ENCODE results near the gene TSFM.

DNA sequence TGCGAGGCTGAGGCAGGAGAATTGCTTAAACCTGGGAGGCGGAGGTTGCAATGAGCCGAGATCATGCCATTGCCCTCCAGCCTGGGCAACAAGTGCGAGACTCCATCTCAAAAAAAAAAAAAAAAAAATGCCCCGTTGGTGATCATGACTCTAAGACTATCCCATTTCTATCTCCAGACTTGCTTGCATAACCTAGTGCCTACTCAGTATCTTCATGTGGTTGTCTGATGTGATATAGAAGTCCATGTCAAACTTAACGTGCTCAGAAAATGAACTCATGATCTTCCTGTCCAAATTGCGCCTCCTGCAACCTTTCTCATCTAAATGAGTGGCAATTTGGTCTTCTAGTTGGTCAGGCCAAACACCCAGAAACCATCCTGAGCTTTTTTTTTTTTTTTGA lies 4.7 kb upstream of the TSFM start:
- TF ChIP-seq, protein P1, sequence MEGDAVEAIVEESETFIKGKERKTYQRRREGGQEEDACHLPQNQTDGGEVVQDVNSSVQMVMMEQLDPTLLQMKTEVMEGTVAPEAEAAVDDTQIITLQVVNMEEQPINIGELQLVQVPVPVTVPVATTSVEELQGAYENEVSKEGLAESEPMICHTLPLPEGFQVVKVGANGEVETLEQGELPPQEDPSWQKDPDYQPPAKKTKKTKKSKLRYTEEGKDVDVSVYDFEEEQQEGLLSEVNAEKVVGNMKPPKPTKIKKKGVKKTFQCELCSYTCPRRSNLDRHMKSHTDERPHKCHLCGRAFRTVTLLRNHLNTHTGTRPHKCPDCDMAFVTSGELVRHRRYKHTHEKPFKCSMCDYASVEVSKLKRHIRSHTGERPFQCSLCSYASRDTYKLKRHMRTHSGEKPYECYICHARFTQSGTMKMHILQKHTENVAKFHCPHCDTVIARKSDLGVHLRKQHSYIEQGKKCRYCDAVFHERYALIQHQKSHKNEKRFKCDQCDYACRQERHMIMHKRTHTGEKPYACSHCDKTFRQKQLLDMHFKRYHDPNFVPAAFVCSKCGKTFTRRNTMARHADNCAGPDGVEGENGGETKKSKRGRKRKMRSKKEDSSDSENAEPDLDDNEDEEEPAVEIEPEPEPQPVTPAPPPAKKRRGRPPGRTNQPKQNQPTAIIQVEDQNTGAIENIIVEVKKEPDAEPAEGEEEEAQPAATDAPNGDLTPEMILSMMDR (IDR thresholded peaks at IDR 0.05; ENCODE audit: low read depth, low read length, missing input control), result no peak
- TF ChIP-seq SP1 (IDR thresholded peaks at IDR 0.05), result no peak
- TF ChIP-seq, protein P2, sequence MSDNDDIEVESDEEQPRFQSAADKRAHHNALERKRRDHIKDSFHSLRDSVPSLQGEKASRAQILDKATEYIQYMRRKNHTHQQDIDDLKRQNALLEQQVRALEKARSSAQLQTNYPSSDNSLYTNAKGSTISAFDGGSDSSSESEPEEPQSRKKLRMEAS (IDR thresholded peaks at IDR 0.05), result no peak
- TF ChIP-seq, protein P3, sequence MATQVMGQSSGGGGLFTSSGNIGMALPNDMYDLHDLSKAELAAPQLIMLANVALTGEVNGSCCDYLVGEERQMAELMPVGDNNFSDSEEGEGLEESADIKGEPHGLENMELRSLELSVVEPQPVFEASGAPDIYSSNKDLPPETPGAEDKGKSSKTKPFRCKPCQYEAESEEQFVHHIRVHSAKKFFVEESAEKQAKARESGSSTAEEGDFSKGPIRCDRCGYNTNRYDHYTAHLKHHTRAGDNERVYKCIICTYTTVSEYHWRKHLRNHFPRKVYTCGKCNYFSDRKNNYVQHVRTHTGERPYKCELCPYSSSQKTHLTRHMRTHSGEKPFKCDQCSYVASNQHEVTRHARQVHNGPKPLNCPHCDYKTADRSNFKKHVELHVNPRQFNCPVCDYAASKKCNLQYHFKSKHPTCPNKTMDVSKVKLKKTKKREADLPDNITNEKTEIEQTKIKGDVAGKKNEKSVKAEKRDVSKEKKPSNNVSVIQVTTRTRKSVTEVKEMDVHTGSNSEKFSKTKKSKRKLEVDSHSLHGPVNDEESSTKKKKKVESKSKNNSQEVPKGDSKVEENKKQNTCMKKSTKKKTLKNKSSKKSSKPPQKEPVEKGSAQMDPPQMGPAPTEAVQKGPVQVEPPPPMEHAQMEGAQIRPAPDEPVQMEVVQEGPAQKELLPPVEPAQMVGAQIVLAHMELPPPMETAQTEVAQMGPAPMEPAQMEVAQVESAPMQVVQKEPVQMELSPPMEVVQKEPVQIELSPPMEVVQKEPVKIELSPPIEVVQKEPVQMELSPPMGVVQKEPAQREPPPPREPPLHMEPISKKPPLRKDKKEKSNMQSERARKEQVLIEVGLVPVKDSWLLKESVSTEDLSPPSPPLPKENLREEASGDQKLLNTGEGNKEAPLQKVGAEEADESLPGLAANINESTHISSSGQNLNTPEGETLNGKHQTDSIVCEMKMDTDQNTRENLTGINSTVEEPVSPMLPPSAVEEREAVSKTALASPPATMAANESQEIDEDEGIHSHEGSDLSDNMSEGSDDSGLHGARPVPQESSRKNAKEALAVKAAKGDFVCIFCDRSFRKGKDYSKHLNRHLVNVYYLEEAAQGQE (IDR thresholded peaks at IDR 0.05), result no peak

Measured in liver (tissue), 3 donors.